ENCODE data around the gene GABRG3.

GABRG3 gene

DNA sequence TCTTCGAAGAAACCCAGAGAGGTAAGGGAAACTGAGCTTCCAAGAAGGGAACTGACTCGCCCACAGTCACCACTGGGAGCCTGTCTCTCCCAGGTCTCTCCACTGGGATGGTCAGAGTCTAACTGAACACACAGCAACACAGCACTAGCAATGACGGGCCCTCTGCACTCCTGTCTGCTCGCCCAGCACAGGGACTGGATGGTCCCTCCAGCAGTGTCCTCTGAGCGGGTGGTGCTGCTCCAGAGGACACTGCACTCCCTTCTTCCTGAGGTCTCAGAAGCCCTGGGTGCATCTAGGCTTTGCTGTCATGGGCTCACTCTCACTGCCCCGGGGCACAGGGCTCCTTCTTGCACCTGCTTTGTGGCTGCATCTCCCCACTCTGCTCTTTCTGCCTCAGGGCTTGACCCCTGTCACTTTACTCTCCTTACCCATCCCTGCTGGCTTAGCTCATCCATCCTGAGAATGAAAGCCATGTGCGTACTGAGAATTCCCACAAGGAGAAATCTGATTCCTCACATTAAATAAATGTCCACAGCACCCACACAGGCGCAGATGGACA is 356.6 kb downstream of the GABRG3 start:
- H3K27ac ChIP-seq (ENCODE audit: low read depth, low read length): no peak overlapping the region
- H3K79me2 ChIP-seq (ENCODE audit: insufficient read depth, low read length): no peaks in the 10 kb centered on the region
- H3F3A ChIP-seq (ENCODE audit: insufficient read depth): no peaks in the 10 kb centered on the region
- no peaks in the 10 kb centered on the region for H3K9me2 ChIP-seq (replicated peaks; ENCODE audit: insufficient read depth, low read length)
- no peaks in the 10 kb centered on the region for H3K27me3 ChIP-seq (ENCODE audit: low read length)
- no peak overlapping the region for H3K4me2 ChIP-seq (ENCODE audit: low read depth, low read length, poor library complexity, severe bottlenecking)
- no peaks in the 10 kb centered on the region for H3K9me3 ChIP-seq (ENCODE audit: insufficient read depth, low read length)
- H3K36me3 ChIP-seq (ENCODE audit: low read length): no peaks in the 10 kb centered on the region
- no peak overlapping the region for H2AFZ ChIP-seq (ENCODE audit: low read depth, low read length, severe bottlenecking)
- TF ChIP-seq, protein P1, sequence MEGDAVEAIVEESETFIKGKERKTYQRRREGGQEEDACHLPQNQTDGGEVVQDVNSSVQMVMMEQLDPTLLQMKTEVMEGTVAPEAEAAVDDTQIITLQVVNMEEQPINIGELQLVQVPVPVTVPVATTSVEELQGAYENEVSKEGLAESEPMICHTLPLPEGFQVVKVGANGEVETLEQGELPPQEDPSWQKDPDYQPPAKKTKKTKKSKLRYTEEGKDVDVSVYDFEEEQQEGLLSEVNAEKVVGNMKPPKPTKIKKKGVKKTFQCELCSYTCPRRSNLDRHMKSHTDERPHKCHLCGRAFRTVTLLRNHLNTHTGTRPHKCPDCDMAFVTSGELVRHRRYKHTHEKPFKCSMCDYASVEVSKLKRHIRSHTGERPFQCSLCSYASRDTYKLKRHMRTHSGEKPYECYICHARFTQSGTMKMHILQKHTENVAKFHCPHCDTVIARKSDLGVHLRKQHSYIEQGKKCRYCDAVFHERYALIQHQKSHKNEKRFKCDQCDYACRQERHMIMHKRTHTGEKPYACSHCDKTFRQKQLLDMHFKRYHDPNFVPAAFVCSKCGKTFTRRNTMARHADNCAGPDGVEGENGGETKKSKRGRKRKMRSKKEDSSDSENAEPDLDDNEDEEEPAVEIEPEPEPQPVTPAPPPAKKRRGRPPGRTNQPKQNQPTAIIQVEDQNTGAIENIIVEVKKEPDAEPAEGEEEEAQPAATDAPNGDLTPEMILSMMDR (IDR thresholded peaks at IDR 0.05; ENCODE audit: insufficient read depth, low read length, poor library complexity, severe bottlenecking): no peak
- TF ChIP-seq EZH2phosphoT487 (conservative IDR thresholded peaks at IDR 0.05; ENCODE audit: low read length): no peak
- H3K9ac ChIP-seq (ENCODE audit: low read length): no peak overlapping the region
- H4K20me1 ChIP-seq (ENCODE audit: low read depth, low read length): no peaks in the 10 kb centered on the region
- no peak overlapping the region for H3K4me3 ChIP-seq (ENCODE audit: insufficient read depth, low read length, poor library complexity, severe bottlenecking)

DNA sequence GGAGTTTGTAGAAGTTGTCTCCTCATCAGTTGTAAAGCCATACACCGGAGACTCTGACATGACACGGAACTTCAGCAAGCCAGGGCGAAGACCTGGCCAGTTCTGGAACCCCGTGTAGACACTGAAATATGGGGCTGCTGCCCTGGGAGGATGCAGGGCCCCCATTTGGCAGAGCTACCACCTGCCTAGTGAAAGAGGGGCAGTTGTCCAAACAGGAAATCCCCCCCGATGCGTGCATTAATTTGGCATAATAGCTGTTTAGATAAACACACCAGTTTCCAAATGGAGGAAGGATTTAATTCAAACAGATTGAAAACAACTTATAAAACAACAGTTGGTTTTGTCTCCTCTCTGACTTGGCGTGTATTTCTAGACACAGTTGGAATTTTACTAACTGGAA is 357.2 kb downstream of the GABRG3 start:
- no peaks in the 10 kb centered on the region for H3K79me2 ChIP-seq (ENCODE audit: insufficient read depth, low read length)
- TF ChIP-seq, protein P1 (IDR thresholded peaks at IDR 0.05; ENCODE audit: insufficient read depth, low read length, poor library complexity, severe bottlenecking): no peak
- TF ChIP-seq EZH2phosphoT487 (conservative IDR thresholded peaks at IDR 0.05; ENCODE audit: low read length): no peak
- H3K9ac ChIP-seq (ENCODE audit: low read length): no peak overlapping the region
- no peak overlapping the region for H3K4me3 ChIP-seq (ENCODE audit: insufficient read depth, low read length, poor library complexity, severe bottlenecking)
- no peak overlapping the region for H3K4me2 ChIP-seq (ENCODE audit: low read depth, low read length, poor library complexity, severe bottlenecking)
- no peaks in the 10 kb centered on the region for H4K20me1 ChIP-seq (ENCODE audit: low read depth, low read length)
- H2AFZ ChIP-seq (ENCODE audit: low read depth, low read length, severe bottlenecking): no peak overlapping the region
- no peaks in the 10 kb centered on the region for H3K9me2 ChIP-seq (replicated peaks; ENCODE audit: insufficient read depth, low read length)
- no peaks in the 10 kb centered on the region for H3K27me3 ChIP-seq (ENCODE audit: low read length)
- H3K9me3 ChIP-seq (ENCODE audit: insufficient read depth, low read length): no peaks in the 10 kb centered on the region
- H3K27ac ChIP-seq (ENCODE audit: low read depth, low read length): no peak overlapping the region
- H3K36me3 ChIP-seq (ENCODE audit: low read length): no peaks in the 10 kb centered on the region
- no peaks in the 10 kb centered on the region for H3F3A ChIP-seq (ENCODE audit: insufficient read depth)

DNA sequence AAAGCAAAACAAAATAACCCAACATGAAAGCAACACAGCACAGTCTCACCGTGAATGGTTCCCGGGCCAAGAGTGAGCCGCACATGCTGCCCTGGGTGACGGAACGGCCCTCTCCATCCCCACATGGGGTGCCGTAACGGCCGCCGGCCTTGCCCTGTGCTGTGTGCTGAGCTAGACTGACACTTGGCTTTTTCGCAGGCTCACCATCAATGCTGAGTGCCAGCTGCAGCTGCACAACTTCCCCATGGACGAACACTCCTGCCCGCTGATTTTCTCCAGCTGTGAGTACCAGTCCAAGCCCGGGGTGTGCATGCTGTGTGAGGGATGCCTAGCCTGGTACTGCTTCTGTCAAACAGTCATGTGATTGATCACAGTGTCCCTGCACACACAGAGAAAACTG is 357.6 kb downstream of the GABRG3 start:
- Histone ChIP-seq H2AFZ (ENCODE audit: low read depth, low read length, severe bottlenecking) (no peak overlapping the region), H3K36me3 (ENCODE audit: low read length) (no peaks in the 10 kb centered on the region), H3K79me2 (ENCODE audit: insufficient read depth, low read length) (no peaks in the 10 kb centered on the region), H3K9me3 (ENCODE audit: insufficient read depth, low read length) (no peaks in the 10 kb centered on the region), H4K20me1 (ENCODE audit: low read depth, low read length) (no peaks in the 10 kb centered on the region), H3K27ac (ENCODE audit: low read depth, low read length) (no peak overlapping the region), H3K4me2 (ENCODE audit: low read depth, low read length, poor library complexity, severe bottlenecking) (no peak overlapping the region), H3K4me3 (ENCODE audit: insufficient read depth, low read length, poor library complexity, severe bottlenecking) (no peak overlapping the region), H3F3A (ENCODE audit: insufficient read depth) (no peaks in the 10 kb centered on the region), H3K27me3 (ENCODE audit: low read length) (no peaks in the 10 kb centered on the region), H3K9ac (ENCODE audit: low read length) (no peak overlapping the region), H3K9me2 (replicated peaks; ENCODE audit: insufficient read depth, low read length) (no peaks in the 10 kb centered on the region)
- no peak for TF ChIP-seq EZH2phosphoT487 (conservative IDR thresholded peaks at IDR 0.05; ENCODE audit: low read length)
- TF ChIP-seq, protein P1 (IDR thresholded peaks at IDR 0.05; ENCODE audit: insufficient read depth, low read length, poor library complexity, severe bottlenecking): no peak
